ENCODE results near the gene RSBN1.

DNA sequence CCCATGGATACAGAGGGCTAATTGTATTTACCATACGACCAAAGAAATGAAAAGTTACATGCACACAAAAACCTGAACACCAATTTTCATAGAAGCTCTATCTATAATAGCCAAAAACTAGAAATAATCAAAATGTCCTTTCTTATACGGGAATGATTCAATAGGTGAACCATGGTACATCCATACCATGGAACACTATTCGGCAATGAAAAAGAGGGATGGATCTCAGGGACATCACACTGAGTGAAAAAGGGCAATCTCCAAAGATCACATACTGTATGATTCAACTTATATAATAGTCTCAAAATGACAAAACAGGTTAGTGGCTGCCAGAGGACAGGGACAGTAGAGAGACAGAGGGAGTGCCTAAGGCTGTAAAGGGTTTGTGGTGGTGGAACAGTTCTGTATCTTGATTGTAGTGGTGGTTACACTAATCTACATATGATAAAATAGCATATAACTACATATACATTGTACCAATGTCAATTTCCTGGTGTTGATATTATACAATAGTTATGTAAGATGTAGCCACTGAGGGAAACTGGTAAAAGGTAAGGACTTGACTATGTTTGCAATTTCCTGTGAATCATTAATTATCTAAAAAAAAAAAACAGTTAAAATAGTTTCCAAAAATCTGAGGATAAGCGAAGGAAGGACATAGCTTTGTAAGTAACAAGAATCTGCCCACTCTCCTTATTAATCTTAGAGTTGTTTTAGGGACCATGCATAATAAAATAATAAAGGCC is 3.7 kb downstream of the RSBN1 start:
- TF ChIP-seq, protein P1, sequence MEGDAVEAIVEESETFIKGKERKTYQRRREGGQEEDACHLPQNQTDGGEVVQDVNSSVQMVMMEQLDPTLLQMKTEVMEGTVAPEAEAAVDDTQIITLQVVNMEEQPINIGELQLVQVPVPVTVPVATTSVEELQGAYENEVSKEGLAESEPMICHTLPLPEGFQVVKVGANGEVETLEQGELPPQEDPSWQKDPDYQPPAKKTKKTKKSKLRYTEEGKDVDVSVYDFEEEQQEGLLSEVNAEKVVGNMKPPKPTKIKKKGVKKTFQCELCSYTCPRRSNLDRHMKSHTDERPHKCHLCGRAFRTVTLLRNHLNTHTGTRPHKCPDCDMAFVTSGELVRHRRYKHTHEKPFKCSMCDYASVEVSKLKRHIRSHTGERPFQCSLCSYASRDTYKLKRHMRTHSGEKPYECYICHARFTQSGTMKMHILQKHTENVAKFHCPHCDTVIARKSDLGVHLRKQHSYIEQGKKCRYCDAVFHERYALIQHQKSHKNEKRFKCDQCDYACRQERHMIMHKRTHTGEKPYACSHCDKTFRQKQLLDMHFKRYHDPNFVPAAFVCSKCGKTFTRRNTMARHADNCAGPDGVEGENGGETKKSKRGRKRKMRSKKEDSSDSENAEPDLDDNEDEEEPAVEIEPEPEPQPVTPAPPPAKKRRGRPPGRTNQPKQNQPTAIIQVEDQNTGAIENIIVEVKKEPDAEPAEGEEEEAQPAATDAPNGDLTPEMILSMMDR (conservative IDR thresholded peaks at IDR 0.05; ENCODE audit: low read depth, low read length) = no peak
- TF ChIP-seq EZH2 (IDR thresholded peaks at IDR 0.05; ENCODE audit: low read length, unreplicated experiment) = no peak

Data from PC-3 (cell line).